KMS-11 (cell line): ENCODE results near the gene PPP1R13B.

ENCODE experiments used
- H2AFZ ChIP-seq: fragments of 200-600 bp; sonication (generic); 2 replicates; pipeline ENCODE4 v1.6.1; 2016; ENCODE audit warnings: antibody characterized with exemption, mixed run types, low read depth
- H3K27ac ChIP-seq: fragments of 200-600 bp; sonication (generic); 2 replicates; pipeline ENCODE4 v1.6.1; 2016; ENCODE audit warnings: mild to moderate bottlenecking, mixed run types
- H3K27me3 ChIP-seq: fragments of 200-600 bp; sonication (generic); 2 replicates; pipeline ENCODE4 v1.6.1; 2017; ENCODE audit warnings: mild to moderate bottlenecking, low read depth, mixed run types, moderate library complexity; ENCODE audit not compliant: insufficient read depth
- H3K36me3 ChIP-seq: fragments of 200-600 bp; sonication (generic); 2 replicates; pipeline ENCODE4 v1.6.1; 2017; ENCODE audit warnings: mild to moderate bottlenecking, mixed run types; ENCODE audit not compliant: insufficient read depth
- H3K4me1 ChIP-seq: fragments of 200-600 bp; sonication (generic); 2 replicates; pipeline ENCODE4 v1.6.1; 2016; ENCODE audit warnings: mild to moderate bottlenecking, low read depth, mixed run types; ENCODE audit not compliant: poor library complexity, severe bottlenecking
- H3K4me2 ChIP-seq: fragments of 200-600 bp; sonication (generic); 2 replicates; pipeline ENCODE4 v1.7.0; 2016; ENCODE audit warnings: mild to moderate bottlenecking, mixed run types
- H3K4me3 ChIP-seq: fragments of 200-600 bp; sonication (generic); IDR thresholded peaks from 2 replicates; pipeline ENCODE4 v1.6.1; 2017; ENCODE audit warnings: low read depth, low read length, mixed read lengths; ENCODE audit not compliant: insufficient read depth
- H3K79me2 ChIP-seq: fragments of 200-600 bp; sonication (generic); 2 replicates; pipeline ENCODE4 v1.6.1; 2016; ENCODE audit warnings: low read depth, mixed run types; ENCODE audit not compliant: insufficient read depth
- H3K9ac ChIP-seq: fragments of 200-600 bp; sonication (generic); 2 replicates; pipeline ENCODE4 v1.6.1; 2016; ENCODE audit warnings: mild to moderate bottlenecking, mixed run types
- H4K20me1 ChIP-seq: fragments of 200-600 bp; sonication (generic); 2 replicates; pipeline ENCODE4 v1.6.1; 2016; ENCODE audit warnings: mild to moderate bottlenecking, mixed run types; ENCODE audit not compliant: insufficient read depth
- TF ChIP-seq, protein P1 (sequence below): fragments of 200-600 bp; sonication (generic); conservative IDR thresholded peaks from 2 replicates; pipeline ENCODE4 v1.6.1; 2017; ENCODE audit warnings: low read depth, mild to moderate bottlenecking, antibody characterized with exemption, low read length, moderate library complexity, mixed read lengths

PPP1R13B gene

DNA sequence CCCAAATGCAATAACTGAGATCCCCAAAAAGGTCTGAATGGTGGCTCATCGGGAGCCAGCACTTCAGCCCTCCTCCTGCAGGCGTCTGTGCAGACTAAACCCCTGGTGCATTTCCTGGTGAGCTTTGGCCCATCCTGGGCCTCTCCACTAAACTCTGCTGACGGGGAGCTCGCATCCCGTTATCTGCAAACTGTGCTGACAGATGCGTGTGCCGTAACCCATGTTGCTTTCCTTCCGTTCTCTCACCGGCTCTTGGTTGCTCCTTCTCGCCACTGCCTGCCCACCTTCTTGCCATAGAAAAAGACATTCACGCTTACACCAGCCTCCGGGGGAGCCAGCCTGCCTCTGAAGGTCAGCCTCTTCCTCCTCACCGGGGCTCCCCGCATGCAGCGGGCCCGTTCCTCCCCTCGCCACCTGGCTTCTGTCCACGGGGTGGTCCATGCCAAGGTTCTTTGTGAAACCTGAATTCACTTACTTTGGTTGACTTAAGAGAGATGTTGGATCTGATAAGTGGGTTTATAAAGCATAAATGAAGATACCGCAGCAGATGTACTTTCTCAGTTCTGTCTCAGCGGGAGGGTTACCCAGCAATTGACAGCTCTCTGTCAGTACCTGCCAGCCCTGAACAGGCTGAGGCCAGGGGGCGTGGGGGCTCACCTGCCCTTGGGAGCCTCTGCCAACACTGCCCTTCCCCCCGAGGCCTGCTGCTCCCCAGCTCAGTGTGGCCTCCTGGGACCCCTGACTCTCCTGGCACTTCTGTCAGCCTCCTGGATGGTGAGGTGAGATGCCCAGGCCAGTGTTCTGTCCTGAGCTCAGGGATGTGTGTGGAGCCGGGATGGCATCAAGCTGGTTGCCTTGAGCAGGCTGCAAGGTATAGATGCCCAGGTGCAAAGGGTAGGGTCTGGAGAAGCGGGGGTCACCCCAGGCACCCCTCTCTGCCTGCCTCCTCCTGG, 117.6 kb downstream of the PPP1R13B start:
- no peaks in the 10 kb centered on the region for H4K20me1 ChIP-seq
- TF ChIP-seq, protein P1, sequence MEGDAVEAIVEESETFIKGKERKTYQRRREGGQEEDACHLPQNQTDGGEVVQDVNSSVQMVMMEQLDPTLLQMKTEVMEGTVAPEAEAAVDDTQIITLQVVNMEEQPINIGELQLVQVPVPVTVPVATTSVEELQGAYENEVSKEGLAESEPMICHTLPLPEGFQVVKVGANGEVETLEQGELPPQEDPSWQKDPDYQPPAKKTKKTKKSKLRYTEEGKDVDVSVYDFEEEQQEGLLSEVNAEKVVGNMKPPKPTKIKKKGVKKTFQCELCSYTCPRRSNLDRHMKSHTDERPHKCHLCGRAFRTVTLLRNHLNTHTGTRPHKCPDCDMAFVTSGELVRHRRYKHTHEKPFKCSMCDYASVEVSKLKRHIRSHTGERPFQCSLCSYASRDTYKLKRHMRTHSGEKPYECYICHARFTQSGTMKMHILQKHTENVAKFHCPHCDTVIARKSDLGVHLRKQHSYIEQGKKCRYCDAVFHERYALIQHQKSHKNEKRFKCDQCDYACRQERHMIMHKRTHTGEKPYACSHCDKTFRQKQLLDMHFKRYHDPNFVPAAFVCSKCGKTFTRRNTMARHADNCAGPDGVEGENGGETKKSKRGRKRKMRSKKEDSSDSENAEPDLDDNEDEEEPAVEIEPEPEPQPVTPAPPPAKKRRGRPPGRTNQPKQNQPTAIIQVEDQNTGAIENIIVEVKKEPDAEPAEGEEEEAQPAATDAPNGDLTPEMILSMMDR = no peak
- H2AFZ ChIP-seq = no peak overlapping the region
- no peaks in the 10 kb centered on the region for H3K4me1 ChIP-seq
- no peak overlapping the region for H3K4me2 ChIP-seq
- H3K27ac ChIP-seq = no peak overlapping the region
- H3K36me3 ChIP-seq = no peaks in the 10 kb centered on the region
- H3K79me2 ChIP-seq = no peaks in the 10 kb centered on the region
- H3K27me3 ChIP-seq = no peaks in the 10 kb centered on the region
- no peak overlapping the region for H3K9ac ChIP-seq
- no peak overlapping the region for H3K4me3 ChIP-seq

DNA sequence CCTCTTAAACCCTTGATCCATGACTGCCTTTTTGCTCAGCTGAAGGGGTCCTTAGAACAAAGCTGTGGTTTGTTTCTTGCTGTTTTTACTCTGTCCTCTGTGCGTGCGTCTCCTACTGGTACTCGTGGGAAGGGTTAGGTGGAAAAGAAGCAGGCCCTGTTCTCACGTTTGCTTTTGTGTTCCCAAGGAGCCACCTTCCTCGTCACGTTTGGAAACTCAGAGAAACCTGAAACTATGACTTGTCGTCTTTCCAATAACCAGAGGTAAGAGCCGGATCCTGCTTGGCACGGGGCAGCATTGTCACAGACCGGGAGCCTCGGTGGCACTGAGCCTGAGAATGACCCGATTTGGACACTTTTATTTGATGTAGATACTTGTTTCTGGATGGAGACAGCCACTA, 118.7 kb downstream of the PPP1R13B start:
- Histone ChIP-seq H4K20me1 (no peaks in the 10 kb centered on the region), H3K4me3 (no peak overlapping the region)

DNA sequence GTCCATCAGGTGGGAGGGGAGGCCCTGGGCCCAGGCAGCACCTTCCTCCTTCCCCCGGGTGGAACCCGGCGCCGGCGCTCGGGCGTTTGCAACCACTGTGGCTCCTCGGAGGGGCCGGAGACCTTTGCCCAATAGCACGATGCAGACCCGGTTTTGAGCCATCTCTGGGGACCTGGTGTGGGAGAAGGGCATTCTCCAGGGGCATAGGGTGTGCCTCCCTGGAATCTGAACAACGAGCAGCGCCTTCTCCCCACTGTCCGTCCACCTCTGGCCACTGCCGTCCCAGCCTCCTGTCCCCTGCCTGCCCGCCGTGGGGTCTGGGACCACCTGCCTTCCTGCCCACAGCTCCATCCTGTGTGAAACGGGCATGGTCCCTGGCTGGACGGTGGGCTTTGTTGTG, 119.2 kb downstream of the PPP1R13B start:
- Histone ChIP-seq H4K20me1 (no peaks in the 10 kb centered on the region), H3K36me3 (no peaks in the 10 kb centered on the region), H3K27me3 (no peaks in the 10 kb centered on the region), H3K27ac (no peak overlapping the region), H3K4me1 (no peaks in the 10 kb centered on the region), H2AFZ (no peak overlapping the region), H3K4me3 (no peak overlapping the region), H3K4me2 (no peak overlapping the region), H3K9ac (no peak overlapping the region), H3K79me2 (no peaks in the 10 kb centered on the region)
- TF ChIP-seq, protein P1 = no peak

More for the DNA sequence above, 118.7 kb downstream of the PPP1R13B start:
- no peaks in the 10 kb centered on the region for H3K27me3 ChIP-seq
- H3K27ac ChIP-seq = no peak overlapping the region
- H3K36me3 ChIP-seq = no peaks in the 10 kb centered on the region
- TF ChIP-seq, protein P1 = no peak
- no peaks in the 10 kb centered on the region for H3K4me1 ChIP-seq
- H3K79me2 ChIP-seq = no peaks in the 10 kb centered on the region
- H3K9ac ChIP-seq = no peak overlapping the region
- H3K4me2 ChIP-seq = no peak overlapping the region
- no peak overlapping the region for H2AFZ ChIP-seq

DNA sequence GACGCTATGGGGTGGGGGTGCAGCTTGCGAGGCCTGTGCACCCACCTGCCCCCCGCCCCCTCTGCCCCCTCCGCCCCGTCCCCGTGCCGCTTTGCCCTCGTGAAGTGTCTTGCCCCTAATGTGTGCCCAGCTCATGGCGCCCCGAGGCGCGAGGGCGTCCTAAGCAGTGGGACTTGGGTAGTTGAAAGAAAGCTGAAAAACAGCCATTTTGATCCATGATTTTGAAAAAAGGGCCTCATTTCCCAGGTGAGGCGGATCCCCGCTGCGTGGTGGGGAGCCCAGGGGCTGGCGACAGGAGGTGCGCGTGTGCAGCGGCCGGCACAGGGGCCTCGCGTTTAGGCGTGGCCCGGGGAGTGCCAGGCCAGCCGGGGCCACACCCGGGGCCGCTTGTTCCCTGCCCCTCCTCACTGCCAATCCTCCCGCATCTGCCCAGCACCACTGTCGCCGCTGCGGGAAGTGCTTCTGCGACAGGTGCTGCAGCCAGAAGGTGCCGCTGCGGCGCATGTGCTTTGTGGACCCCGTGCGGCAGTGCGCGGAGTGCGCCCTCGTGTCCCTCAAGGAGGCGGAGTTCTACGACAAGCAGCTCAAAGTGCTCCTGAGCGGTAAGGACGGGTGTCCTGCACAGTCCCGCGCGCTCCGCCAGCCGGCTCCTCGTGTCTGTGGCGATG, 119.9 kb downstream of the PPP1R13B start:
- no peak overlapping the region for H2AFZ ChIP-seq
- no peak overlapping the region for H3K9ac ChIP-seq
- no peak overlapping the region for H3K27ac ChIP-seq
- no peaks in the 10 kb centered on the region for H3K36me3 ChIP-seq
- no peak overlapping the region for H3K4me3 ChIP-seq
- no peak overlapping the region for H3K4me2 ChIP-seq
- no peaks in the 10 kb centered on the region for H3K79me2 ChIP-seq
- no peaks in the 10 kb centered on the region for H3K27me3 ChIP-seq
- TF ChIP-seq, protein P1 = no peak
- H3K4me1 ChIP-seq = no peaks in the 10 kb centered on the region
- H4K20me1 ChIP-seq = no peaks in the 10 kb centered on the region
